GM13977 (cell line): ENCODE results near the gene TBC1D13.
"Not testable (repeated sequence)": the region's sequence is repeated elsewhere in the genome, so short reads cannot be mapped to it uniquely, and the experiment has no call there.

Experiments used
- DNase-seq: peaks from one replicate; pipeline ENCODE4 v3.0.0; 2012; ENCODE audit warnings: low spot score
- in situ Hi-C: fragments of 300-500 bp; cut with MboI; formaldehyde crosslinking; loops from one replicate; pipeline ENCODE4 v1.12.0; 2022; ENCODE audit warnings: low sequenced_read_pairs, low pct_unique_long_range_greater_than_20kb, mixed read lengths, inconsistent platforms; ENCODE audit not compliant: unreplicated experiment
- TF ChIP-seq, protein P1 (sequence below): IDR thresholded peaks from 2 replicates; pipeline ENCODE4 v1.5.1; 2012; ENCODE audit warnings: mild to moderate bottlenecking, control low read depth; ENCODE audit not compliant: insufficient read depth; ENCODE audit errors: extremely low read depth, missing control alignments

TBC1D13 gene

DNA sequence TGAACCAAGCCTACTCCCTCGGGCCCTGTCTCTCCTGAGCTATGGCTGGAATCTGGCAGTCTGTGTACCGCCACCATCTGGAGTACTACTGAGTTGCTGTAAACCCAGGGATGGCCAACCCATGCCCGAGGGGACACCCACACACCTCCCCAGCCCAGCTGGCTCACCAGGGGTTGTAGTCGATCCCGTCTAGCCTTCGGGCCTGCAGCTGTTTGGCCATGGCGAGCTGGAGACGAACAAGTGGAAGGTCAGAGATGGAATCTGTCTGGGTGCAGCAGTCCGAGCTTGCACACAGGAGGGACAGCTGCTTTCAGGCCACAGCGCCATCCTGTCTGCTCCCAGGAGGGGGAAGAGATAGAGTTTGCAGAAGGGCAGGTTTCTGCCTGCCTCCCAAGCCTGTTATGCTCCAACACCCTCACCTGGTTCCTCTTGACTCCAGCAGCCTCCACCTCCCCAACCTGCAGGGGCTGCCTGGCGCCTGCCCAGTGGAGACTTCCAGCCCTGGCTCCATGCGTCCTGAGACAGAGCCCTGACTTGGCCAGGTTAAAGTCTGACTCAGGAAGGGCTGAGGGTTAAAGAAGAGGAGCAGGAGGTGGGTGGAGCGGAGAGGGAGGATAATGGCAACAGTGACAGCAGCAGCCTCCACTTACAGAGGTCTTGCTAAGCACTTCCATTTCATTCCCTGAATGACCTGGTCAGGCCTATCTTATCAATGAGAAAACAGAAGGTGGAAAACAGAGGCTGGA is 58.3 kb downstream of the TBC1D13 start:
- in situ Hi-C loops: no loop called here
- TF ChIP-seq, protein P1, sequence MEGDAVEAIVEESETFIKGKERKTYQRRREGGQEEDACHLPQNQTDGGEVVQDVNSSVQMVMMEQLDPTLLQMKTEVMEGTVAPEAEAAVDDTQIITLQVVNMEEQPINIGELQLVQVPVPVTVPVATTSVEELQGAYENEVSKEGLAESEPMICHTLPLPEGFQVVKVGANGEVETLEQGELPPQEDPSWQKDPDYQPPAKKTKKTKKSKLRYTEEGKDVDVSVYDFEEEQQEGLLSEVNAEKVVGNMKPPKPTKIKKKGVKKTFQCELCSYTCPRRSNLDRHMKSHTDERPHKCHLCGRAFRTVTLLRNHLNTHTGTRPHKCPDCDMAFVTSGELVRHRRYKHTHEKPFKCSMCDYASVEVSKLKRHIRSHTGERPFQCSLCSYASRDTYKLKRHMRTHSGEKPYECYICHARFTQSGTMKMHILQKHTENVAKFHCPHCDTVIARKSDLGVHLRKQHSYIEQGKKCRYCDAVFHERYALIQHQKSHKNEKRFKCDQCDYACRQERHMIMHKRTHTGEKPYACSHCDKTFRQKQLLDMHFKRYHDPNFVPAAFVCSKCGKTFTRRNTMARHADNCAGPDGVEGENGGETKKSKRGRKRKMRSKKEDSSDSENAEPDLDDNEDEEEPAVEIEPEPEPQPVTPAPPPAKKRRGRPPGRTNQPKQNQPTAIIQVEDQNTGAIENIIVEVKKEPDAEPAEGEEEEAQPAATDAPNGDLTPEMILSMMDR: no peak
- no peak for DNase-seq

DNA sequence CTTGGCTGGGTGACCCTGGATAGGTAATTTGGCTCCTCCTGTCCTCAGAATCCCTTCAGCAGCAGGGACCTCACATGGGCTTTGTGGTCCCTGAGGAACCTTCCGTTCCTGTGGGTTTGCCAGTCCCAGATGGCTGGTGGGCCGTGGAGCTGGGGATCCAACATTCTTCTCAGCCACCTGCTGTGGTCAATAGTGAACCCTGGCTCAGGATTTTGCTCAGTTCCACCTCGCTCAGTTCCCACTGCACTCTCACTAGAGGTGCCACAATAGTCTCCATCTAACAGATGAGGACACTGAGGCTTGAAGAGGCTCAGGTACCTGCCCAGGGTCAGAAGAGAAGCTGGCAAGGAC is 59.6 kb downstream of the TBC1D13 start:
- DNase-seq: no peak
- in situ Hi-C loops: no loop called here
- TF ChIP-seq, protein P1: no peak

DNA sequence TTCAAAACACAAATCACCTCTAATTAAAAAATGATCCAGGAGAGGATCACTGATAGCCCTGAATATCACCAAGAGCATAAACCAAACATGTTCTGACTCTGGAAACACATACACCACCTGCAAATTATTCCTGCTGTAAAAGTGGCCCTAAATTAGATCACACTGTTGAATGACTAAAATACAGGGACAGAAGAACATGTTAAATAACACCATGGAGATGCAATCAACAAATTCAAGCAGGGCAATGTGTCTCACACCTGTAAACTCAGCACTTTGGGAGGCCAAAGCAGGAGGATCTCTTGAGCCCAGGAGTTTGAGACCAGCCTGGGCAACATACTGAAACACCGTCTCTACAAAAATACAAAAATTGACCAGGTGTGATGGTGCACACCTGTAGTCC is 60.8 kb downstream of the TBC1D13 start:
- TF ChIP-seq, protein P1: no peak
- no peak for DNase-seq
- in situ Hi-C loops: no loop called here

DNA sequence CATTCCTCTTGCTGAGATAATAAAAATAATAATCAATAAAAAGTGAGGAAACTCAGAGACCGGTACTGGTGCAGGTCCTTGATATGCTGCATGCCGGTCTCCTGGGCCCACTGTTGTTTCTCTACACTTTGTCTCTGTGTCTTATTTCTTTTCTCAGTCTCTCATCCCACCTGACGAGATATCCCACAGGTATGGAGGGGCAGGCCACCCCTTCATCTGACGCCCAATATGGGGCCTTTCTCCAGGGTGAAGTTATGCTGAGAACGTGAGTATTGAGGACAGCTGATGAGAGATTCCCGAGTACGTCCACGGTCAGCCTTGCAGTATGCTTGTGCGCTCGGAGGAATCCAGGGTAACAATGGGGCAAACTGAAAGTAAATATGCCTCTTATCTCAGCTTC is 64.0 kb downstream of the TBC1D13 start:
- in situ Hi-C loops: not testable (repeated sequence)

DNA sequence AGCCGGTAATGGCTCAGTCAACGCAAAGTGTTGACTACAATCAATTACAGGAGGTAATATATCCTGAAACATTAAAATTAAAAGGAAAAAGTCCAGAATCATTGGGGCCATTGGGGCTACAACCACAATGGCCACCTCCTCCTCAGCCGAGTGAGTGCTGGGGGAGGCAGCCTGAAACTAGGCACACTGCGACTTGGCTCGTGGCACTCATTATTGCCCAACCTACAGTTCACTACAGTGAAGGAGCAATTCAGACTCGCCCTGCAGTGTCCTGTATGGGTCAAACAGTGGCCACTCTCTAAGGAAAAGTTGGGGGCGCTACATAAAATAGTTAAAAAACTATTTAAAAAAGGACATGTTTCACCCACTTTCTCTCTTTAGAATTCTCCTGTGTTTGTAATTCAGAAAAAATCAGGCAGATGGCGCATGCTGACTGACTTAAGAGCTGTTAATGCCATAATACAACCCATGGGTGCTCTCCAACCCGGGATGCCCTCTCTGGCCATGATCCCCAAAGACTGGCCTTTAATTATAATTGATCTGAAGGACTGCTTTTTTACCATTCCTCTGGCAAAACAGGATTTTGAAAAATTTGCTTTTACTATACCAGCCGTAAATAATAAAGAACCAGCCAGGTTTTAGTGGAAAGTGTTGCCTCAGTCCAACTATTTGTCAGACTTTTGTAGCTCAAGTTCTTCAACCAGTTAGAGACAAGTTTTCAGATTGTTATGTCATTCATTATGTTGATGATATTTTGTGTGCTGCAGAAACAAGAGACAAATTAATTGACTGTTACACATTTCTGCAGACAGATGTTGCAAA is 64.9 kb downstream of the TBC1D13 start:
- TF ChIP-seq, protein P1: peak; percentile 15
- DNase-seq, in situ Hi-C loops: not testable (repeated sequence)

More for the DNA sequence above, 64.0 kb downstream of the TBC1D13 start:
- DNase-seq: not testable (repeated sequence)

DNA sequence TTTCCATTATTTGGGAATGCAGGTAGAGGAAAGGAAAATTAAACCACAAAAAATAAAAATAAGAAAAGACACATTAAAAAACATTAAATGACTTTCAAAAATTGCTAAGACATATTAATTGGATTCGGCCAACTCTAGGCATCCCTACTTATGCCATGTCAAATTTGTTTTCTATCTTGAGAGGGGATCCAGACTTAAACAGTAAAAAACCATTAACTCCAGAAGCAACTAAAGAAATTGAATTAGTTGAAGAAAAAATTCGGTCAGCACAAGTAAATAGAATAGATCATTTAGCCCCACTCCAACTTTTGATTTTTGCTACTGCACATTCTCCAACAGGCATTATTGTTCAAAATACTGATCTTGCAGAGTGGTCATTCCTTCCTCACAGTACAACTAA is 65.6 kb downstream of the TBC1D13 start:
- in situ Hi-C loops, DNase-seq: not testable (repeated sequence)

DNA sequence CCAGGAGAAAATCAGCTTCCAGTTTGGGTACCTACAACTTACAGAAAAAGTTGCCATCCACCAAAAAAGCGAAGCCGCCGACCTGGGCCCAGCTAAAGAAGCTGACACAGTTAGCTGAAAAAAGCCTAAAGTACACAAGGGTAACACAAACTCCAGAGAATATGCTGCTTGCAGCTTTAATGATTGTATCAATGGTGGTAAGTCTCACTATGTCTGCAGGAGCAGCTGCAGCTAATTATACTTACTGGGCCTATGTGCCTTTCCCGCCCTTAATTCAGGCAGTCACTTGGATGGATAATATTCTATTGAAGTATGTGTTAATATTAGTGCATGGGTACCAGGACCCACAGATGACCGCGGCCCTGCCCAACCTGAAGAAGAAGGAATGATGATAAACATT is 67.4 kb downstream of the TBC1D13 start:
- DNase-seq, in situ Hi-C loops: not testable (repeated sequence)

DNA sequence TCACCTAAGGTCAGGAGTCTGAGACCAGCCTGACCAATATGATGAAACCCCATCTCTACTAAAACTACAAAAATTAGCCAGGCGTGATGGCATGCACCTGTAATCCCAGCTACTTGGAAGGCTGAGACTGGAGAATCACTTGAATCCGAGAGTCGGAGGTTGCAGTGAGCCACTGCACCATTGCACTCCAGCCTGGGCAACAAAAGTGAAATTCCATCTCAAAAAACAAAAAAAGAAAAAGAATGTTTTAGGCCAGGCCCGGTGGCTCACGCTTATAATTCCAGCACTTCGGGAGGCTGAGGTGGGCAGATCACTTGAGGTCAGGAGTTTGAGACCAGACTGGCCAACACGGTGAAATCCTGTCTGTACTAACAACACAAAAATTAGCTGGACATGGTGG is 71.4 kb downstream of the TBC1D13 start:
- DNase-seq, in situ Hi-C loops: not testable (repeated sequence)
